Adrenal gland (tissue), 5 donors: ENCODE results near the gene DNAH2.

ENCODE experiments used
- POLR2A ChIP-seq, 2 donors: fragments of 450-650 bp; IDR thresholded peaks; one replicate each; pipeline ENCODE4 v1.6.1; 2017; ENCODE audit warnings: antibody characterized with exemption in 2 of 2, mild to moderate bottlenecking in 2 of 2, moderate library complexity in 1 of 2
- TF ChIP-seq, protein P1 (sequence below), 6 experiments: fragments of 450-650 bp in 4 of 6; fragments of 200-600 bp in 2 of 6; sonication (generic) in 1 of 6; IDR thresholded peaks; 1 replicate in 5 of 6; 2 replicates in 1 of 6; pipeline versions ENCODE4 v1.5.1 to v1.8.0; 2016 to 2021; ENCODE audit warnings: antibody characterized with exemption in 6 of 6, mild to moderate bottlenecking in 2 of 6, moderate library complexity in 1 of 6
- donor health status: DM: no; HTN: no; CAD: no.

DNA sequence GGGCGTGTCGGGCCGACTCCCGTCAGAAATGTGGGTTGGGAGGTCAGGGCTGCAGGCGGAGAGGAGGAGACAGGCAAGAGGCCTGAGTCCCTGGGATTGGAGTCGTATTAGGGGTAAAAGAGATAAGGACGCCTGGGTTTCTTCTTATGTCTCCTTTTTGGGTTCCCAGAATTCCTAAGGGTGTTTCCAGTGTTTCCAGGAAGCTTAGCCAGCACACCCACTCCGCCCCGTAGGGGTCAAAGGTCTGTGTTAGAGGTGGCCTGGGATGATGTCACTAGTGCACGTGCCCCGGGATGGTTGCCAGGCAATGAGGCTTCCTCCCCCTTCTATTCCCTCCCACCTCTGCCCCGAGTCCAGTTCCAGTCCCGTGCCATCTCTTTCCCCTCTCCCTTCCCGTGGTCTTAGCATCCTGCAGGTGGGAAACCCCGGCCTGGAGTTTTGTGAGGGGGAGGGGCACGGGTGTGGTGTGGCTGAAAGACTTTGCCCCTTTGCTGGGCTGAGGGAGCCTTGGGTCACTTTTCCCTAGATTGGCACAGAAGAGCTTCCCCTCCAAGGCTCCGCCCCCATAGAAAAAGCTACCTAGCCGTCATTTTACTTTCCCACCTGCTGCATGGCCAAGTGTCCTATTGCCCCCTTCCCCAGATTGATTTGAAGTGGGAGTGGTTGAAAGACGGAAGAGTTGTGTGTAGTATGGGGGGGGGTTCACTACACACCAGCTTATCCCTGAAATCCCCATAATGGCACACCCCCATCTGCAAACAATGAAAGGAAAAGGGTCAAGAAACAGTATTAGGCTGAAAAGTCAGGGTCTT, 119.3 kb downstream of the DNAH2 start:
- TF ChIP-seq, protein P1, sequence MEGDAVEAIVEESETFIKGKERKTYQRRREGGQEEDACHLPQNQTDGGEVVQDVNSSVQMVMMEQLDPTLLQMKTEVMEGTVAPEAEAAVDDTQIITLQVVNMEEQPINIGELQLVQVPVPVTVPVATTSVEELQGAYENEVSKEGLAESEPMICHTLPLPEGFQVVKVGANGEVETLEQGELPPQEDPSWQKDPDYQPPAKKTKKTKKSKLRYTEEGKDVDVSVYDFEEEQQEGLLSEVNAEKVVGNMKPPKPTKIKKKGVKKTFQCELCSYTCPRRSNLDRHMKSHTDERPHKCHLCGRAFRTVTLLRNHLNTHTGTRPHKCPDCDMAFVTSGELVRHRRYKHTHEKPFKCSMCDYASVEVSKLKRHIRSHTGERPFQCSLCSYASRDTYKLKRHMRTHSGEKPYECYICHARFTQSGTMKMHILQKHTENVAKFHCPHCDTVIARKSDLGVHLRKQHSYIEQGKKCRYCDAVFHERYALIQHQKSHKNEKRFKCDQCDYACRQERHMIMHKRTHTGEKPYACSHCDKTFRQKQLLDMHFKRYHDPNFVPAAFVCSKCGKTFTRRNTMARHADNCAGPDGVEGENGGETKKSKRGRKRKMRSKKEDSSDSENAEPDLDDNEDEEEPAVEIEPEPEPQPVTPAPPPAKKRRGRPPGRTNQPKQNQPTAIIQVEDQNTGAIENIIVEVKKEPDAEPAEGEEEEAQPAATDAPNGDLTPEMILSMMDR (IDR thresholded peaks at IDR 0.05): peak in 1 of 6 experiments; percentile 33
- peak in 1 of 2 donors; percentile 77 for TF ChIP-seq POLR2A (IDR thresholded peaks at IDR 0.05)
